ENCODE data around the gene PASK.

GRCh38 chr2:241105641-241106040 lies 43.6 kb downstream of the PASK start:
- TF ChIP-seq ZMIZ1 (IDR thresholded peaks at IDR 0.05; ENCODE audit: low read depth in 2 of 2, low read length in 2 of 2) (no peak), CTCF (IDR thresholded peaks at IDR 0.05 in 2 of 3, conservative IDR thresholded peaks at IDR 0.05 in 1 of 3; ENCODE audit: insufficient read depth in 2 of 3, low read depth in 1 of 3, low read length in 3 of 3) (no peak), FOXK2 (conservative IDR thresholded peaks at IDR 0.05 in 1 of 2, IDR thresholded peaks at IDR 0.05 in 1 of 2; ENCODE audit: low read depth in 2 of 2) (no peak), HLTF (IDR thresholded peaks at IDR 0.05) (no peak), EP300 (IDR thresholded peaks at IDR 0.05; ENCODE audit: low read length) (no peak), CBFB (CRISPR knock-in tag; IDR thresholded peaks at IDR 0.05) (no peak), ESRRA (IDR thresholded peaks at IDR 0.05; ENCODE audit: borderline replicate concordance, low read depth) (no peak), CBX3 (IDR thresholded peaks at IDR 0.05; ENCODE audit: borderline replicate concordance in 1 of 2, low read length in 2 of 2) (no peak), ZNF121 (CRISPR knock-in tag; conservative IDR thresholded peaks at IDR 0.05) (no peak)
